ENCODE measurements around the gene TRAF3IP1. TPM values are rescaled to one million over a fixed set of nuclear protein-coding genes. Genes with fewer than 3 reads are reported as not detected.
"Not testable (repeated sequence)": the region's sequence is repeated elsewhere in the genome, so short reads cannot be mapped to it uniquely, and the experiment has no call there.

The TRAF3IP1 gene
- total and polyA plus RNA-seq, 2 donors: 9.6 to 13.6 TPM

DNA sequence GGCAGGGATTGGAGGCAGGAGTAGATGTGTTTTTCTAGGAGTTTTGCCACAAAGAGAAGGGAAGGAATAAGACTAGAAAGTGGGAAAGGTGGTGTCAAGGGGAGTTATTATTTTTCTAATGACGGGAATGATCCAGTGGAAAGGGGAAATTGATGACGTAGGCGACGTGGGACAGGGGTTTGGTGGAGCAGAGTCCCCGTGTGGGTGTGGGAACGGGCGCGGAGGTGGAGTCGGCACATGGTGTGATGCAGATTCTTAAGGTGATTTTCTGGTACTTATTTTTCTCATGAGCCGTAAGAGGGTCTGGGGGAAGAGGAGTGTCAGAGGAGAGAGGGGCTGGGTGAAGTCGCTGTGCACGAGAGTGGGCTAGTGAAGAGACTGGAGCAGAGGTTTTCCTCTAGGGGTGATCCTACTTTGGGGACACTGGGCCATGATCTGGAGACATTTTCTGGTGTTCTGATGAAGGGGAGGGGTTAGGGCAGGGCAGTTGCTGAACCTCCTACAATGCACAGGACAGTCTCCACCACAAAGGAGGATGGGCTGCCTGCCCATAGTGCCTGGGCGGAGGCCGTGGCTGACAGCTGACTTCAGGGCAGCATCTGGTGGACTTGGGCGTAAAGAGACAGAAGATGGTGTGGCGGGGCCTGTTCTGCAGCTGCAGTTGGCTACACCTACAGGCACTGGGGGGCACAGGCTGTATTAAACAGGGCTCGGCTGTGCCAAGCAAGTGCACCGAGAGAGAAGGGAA, 30.0 kb downstream of the TRAF3IP1 start:
- H3K27ac ChIP-seq (ENCODE audit: low read depth): no peak overlapping the region
- no peak for DNase-seq (ENCODE audit: extremely low spot score)
- H3K36me3 ChIP-seq (ENCODE audit: insufficient read depth): peaks cover 5% of the 10 kb centered on the region
- H3K4me1 ChIP-seq (ENCODE audit: insufficient read depth): no peaks in the 10 kb centered on the region
- no peak overlapping the region for H3K4me3 ChIP-seq (ENCODE audit: low read depth, low read length)
- WGBS: 94% methylated on average over 18 of the region's 18 CpGs

DNA sequence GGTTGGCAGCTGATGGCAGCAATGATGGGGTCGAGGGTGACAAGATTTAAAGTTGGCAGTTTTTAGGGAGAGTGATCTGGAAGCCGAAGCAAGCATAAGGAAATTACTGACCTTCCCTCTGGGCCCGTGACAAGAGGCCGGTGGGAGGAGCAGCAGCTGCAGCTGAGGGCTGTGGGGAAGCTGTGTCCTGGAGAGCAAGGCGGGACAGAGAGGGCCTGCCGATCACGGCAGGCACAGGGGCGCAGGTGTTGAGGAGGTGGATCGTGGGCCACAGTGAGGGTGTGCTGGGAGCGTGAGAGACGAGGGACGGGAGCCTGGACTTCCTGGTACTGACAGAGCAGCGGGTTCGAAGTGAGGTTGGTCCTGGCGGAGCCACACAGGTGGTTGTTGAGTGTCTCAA, 31.0 kb downstream of the TRAF3IP1 start:
- no peak overlapping the region for H3K4me3 ChIP-seq (ENCODE audit: low read depth, low read length)
- peaks cover 5% of the 10 kb centered on the region for H3K36me3 ChIP-seq (ENCODE audit: insufficient read depth)
- no peaks in the 10 kb centered on the region for H3K4me1 ChIP-seq (ENCODE audit: insufficient read depth)
- DNase-seq (ENCODE audit: extremely low spot score): no peak
- 84% methylated on average over 15 of the region's 15 CpGs for WGBS
- H3K27ac ChIP-seq (ENCODE audit: low read depth): no peak overlapping the region

DNA sequence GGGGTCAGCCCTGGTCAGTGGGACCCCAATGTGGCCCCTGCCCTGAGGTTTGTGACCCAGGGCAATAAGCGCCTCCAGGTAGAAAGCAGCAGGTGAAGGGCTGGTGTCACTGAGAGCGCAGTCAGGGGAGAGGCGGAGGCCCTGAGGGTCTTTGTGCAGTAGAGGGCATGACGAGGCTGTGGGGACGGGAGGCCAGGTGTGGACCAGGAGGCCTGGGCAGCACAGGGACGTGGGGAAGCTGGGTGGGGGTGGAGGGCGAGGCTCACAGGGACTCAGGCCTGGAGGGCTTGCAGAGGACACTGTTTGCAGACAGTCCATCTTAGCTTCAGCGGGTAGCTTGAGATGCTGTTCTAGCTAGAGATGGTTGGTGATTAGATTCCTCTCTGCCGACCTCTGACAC, 32.0 kb downstream of the TRAF3IP1 start:
- Histone ChIP-seq H3K4me3 (ENCODE audit: low read depth, low read length) (no peak overlapping the region), H3K36me3 (ENCODE audit: insufficient read depth) (peaks cover 3% of the 10 kb centered on the region)
- 92% methylated on average over 9 of the region's 9 CpGs for WGBS

DNA sequence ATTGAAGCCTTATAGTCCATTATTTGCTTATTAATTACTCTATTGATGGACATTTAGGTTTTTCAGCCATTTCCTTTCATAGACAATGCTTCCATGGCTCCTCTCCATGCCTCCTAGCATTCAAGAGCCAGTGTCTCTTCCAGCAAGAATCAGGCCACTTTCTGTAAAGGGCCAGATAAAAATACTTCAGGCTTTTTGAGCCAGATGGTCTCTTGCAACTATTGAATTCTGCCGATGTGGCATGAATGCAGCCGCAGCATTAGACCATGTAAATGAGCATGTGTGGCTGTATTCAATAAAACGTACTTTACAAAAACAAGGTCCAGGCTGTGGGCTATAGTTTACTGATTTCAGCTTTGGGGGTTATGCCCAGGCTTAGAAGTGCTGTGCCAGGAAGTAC, 38.5 kb downstream of the TRAF3IP1 start:
- 93% methylated on average over 3 of the region's 3 CpGs for WGBS
- DNase-seq (ENCODE audit: extremely low spot score): no peak
- Histone ChIP-seq H3K27ac (ENCODE audit: low read depth) (no peak overlapping the region), H3K36me3 (ENCODE audit: insufficient read depth) (peaks cover 4% of the 10 kb centered on the region), H3K4me1 (ENCODE audit: insufficient read depth) (no peaks in the 10 kb centered on the region), H3K4me3 (ENCODE audit: low read depth, low read length) (no peak overlapping the region)

More for the DNA sequence above, 32.0 kb downstream of the TRAF3IP1 start:
- DNase-seq (ENCODE audit: extremely low spot score): no peak
- H3K4me1 ChIP-seq (ENCODE audit: insufficient read depth): no peaks in the 10 kb centered on the region
- no peak overlapping the region for H3K27ac ChIP-seq (ENCODE audit: low read depth)

DNA sequence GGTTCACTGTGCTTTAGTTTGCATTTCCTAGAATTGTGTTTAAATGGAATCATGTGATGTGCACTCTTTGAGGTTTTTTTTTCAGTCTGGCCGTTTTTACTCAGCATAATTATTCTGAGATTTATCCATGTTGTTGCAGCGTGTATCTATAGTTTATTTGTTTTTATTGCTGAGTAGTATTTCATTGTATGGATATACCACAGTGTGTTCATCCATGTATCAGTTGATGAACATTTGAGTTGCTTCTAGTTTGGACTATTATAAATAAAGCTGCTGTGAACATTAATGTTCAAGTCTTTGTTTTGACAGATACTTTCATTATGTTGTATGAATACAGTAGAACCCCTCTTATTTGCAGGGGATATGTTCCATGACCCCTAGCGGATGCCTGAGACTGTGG, 39.1 kb downstream of the TRAF3IP1 start:
- no peaks in the 10 kb centered on the region for H3K4me1 ChIP-seq (ENCODE audit: insufficient read depth)
- no peak for DNase-seq (ENCODE audit: extremely low spot score)
- no peak overlapping the region for H3K4me3 ChIP-seq (ENCODE audit: low read depth, low read length)
- WGBS: 96% methylated on average over 3 of the region's 3 CpGs
- H3K36me3 ChIP-seq (ENCODE audit: insufficient read depth): peaks cover 4% of the 10 kb centered on the region
- H3K27ac ChIP-seq (ENCODE audit: low read depth): no peak overlapping the region

DNA sequence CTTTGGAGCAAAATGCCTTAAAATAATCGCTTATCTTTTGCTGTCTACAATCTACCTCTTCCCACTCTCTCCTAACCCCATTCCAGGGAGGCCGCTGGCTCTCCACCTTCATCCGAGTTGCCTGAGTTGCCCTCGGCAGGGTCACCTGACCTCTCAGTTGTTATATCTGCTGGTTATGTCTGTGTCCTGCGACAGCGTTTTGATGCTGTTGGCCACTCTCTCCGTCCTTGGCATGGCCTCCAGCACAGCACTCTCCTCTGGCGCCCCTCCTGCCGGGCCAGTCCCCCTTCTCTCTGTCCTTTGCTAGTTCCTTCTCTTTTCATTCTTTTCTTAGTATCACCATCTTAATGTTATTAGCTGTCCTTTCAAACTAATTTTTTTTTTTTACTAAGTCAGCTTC, 41.6 kb downstream of the TRAF3IP1 start:
- H3K4me3 ChIP-seq (ENCODE audit: low read depth, low read length): no peak overlapping the region
- no peak for DNase-seq (ENCODE audit: extremely low spot score)
- H3K36me3 ChIP-seq (ENCODE audit: insufficient read depth): peaks cover 4% of the 10 kb centered on the region
- WGBS: 86% methylated on average over 9 of the region's 9 CpGs
- no peaks in the 10 kb centered on the region for H3K4me1 ChIP-seq (ENCODE audit: insufficient read depth)
- no peak overlapping the region for H3K27ac ChIP-seq (ENCODE audit: low read depth)

DNA sequence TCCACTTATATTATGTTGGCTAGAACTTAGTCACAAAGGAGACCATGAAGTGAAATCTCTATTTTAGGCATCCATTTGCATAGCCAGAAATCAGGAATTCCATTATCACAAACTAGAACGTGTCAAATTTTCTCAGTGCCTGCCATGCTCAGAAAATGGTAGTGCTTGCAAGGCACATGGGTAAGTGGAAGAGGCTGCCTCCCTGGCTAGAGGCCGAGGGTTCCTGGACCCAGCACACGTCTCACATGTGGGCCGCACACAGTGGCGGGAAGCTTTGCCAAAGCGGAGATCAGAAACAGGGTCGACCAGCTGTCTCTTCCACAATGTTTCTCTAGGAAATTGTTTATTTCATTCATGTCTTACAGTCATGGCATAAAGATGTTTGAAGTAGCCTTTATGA, 42.3 kb downstream of the TRAF3IP1 start:
- Histone ChIP-seq H3K36me3 (ENCODE audit: insufficient read depth) (peaks cover 4% of the 10 kb centered on the region), H3K27ac (ENCODE audit: low read depth) (no peak overlapping the region), H3K4me3 (ENCODE audit: low read depth, low read length) (no peak overlapping the region), H3K4me1 (ENCODE audit: insufficient read depth) (no peaks in the 10 kb centered on the region)
- WGBS: 52% methylated on average over 7 of the region's 7 CpGs
- DNase-seq (ENCODE audit: extremely low spot score): no peak

DNA sequence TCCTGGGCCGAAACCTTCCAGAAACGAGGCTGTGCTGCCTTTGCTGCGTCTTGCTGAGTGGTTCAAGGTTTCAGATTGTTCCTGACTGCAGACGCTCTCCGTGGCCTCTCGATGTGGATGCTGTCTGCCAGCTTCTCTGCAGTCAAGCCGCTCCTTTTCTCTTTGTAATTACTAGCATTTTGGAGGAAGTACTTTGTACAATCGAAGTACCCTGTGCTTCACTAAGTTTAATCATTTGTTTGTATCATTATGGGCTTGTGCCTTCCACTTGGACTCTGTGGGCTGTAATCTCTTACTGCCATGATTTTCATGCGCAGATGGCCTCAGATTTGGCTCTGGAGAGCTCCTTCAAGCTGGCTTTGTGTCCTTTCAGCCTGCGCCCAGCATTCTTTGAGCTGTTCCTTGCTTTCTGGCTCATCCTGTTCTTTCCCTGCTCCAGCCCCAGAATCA, 49.3 kb downstream of the TRAF3IP1 start:
- WGBS: 71% methylated on average over 10 of the region's 10 CpGs
- H3K4me3 ChIP-seq (ENCODE audit: low read depth, low read length): no peak overlapping the region
- no peaks in the 10 kb centered on the region for H3K4me1 ChIP-seq (ENCODE audit: insufficient read depth)
- no peak overlapping the region for H3K27ac ChIP-seq (ENCODE audit: low read depth)
- no peak for DNase-seq (ENCODE audit: extremely low spot score)
- H3K36me3 ChIP-seq (ENCODE audit: insufficient read depth): no peaks in the 10 kb centered on the region

DNA sequence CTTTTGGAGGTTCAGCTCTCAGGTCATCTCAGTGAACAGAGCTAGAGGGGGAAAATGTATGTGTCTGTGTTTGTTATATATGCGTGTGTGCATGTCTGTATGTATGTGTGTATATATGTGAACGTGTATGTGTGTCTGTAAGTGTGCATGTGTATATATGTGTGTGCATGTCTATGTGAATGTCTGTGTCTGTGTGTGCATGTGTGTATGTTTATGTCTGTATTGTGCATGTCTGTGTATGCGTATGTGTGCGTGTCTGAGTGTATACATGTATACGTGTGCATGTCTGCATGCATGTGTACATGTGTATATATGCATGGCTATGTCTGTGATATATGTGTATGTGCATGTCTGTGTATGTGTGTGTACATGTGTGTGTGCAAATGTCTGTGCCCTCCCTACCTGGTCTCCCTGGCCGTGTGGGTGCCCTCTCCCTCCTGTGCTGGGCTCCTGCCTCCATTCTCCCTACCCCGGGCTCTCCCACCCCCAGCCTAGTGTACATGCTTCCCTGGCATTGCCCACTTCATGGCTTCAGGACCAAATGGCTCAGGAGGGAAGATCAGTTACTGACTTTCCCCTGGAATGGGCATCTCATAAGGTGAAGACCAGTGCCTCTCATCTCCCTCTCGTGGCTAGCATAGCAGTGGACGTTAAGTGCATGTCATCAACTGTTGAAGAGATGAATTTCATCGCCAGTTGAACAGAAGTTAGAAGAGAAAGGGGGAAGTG, 49.9 kb downstream of the TRAF3IP1 start:
- H3K27ac ChIP-seq (ENCODE audit: low read depth): no peak overlapping the region

DNA sequence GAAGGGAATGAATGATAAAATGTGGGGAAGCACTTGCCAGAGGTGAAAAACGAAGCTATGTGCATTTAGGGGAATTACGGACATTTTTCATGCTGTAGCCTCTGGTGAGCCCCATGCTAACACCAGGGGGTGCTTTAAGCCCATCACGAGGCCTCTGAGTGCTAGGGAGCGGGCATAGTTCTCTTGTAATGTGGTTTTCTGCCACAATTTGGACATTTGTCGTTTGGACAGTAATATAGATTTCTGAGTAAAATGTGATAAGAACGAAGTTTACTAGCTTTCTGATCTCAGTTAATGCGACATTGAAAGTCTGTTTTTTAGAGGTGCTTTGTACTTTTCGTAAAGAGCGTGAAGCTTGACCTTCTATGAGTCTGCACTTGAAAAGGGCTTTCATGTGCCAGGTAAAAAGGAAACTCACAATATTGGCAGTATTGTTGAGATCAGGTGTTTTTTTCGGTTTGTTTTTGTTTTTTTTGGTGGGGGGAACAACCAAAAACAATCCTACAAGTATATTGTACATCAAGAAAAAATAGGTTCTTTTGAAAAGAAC, 50.6 kb downstream of the TRAF3IP1 start:
- peak; percentile 42 for DNase-seq (ENCODE audit: extremely low spot score)
- no peak overlapping the region for H3K27ac ChIP-seq (ENCODE audit: low read depth)
- whole genome bisulfite sequencing: 28% methylated on average over 10 of the region's 10 CpGs
- no peaks in the 10 kb centered on the region for H3K36me3 ChIP-seq (ENCODE audit: insufficient read depth)
- no peak overlapping the region for H3K4me3 ChIP-seq (ENCODE audit: low read depth, low read length)
- no peaks in the 10 kb centered on the region for H3K4me1 ChIP-seq (ENCODE audit: insufficient read depth)

More for the DNA sequence above, 49.9 kb downstream of the TRAF3IP1 start:
- 87% methylated on average over 10 of the region's 10 CpGs for WGBS
- H3K36me3 ChIP-seq (ENCODE audit: insufficient read depth): no peaks in the 10 kb centered on the region
- no peak for DNase-seq (ENCODE audit: extremely low spot score)
- H3K4me1 ChIP-seq (ENCODE audit: insufficient read depth): no peaks in the 10 kb centered on the region
- no peak overlapping the region for H3K4me3 ChIP-seq (ENCODE audit: low read depth, low read length)

DNA sequence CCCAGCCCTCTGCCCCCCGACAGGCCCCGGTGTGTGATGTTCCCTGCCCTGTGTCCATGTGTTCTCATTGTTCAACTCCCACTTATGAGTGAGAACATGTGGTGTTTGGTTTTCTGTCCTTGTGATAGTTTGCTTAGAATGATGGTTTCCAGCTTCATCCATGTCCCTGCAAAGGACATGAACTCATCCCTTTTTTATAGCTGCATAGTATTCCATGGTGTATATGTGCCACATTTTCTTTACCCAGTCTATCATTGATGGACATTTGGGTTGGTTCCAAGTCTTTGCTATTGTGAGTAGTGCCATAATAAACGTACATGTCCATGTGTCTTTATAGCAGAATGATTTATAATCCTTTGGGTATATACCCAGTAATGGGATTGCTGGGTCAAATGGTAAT, 52.0 kb downstream of the TRAF3IP1 start:
- H3K4me1 ChIP-seq (ENCODE audit: insufficient read depth); H3K36me3 ChIP-seq (ENCODE audit: insufficient read depth); DNase-seq (ENCODE audit: extremely low spot score); H3K27ac ChIP-seq (ENCODE audit: low read depth); H3K4me3 ChIP-seq (ENCODE audit: low read depth, low read length): not testable (repeated sequence)
- over 99% methylated on average over 3 of the region's 3 CpGs for WGBS

DNA sequence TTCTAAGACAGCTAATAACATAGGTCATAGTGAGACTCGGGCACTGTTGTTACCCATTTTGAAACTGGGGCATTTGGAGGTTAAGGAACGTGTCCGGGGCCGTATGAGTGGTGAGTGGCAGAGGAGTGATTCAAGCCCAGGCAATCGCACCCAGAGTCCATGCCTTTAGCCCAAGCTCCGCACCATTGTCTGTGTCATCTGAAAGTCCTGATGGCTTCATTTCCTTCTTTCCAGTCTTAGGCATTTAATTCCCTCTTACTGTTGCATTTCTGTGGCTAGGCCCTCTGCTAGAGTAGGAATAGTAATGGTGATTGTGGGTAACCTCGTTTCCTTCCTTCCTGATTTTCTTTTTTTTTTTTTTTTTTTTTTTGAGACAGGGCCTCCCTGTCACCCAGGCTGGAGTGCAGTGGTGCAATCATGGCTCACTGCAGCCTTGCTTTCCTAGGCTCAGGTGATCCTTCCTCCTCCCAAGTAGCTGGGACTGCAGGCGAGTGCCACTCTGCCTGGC, 56.6 kb downstream of the TRAF3IP1 start:
- Histone ChIP-seq H3K4me1 (ENCODE audit: insufficient read depth) (no peaks in the 10 kb centered on the region), H3K27ac (ENCODE audit: low read depth) (no peak overlapping the region), H3K36me3 (ENCODE audit: insufficient read depth) (no peaks in the 10 kb centered on the region), H3K4me3 (ENCODE audit: low read depth, low read length) (no peak overlapping the region)
- 89% methylated on average over 8 of the region's 8 CpGs for WGBS
- no peak for DNase-seq (ENCODE audit: extremely low spot score)

DNA sequence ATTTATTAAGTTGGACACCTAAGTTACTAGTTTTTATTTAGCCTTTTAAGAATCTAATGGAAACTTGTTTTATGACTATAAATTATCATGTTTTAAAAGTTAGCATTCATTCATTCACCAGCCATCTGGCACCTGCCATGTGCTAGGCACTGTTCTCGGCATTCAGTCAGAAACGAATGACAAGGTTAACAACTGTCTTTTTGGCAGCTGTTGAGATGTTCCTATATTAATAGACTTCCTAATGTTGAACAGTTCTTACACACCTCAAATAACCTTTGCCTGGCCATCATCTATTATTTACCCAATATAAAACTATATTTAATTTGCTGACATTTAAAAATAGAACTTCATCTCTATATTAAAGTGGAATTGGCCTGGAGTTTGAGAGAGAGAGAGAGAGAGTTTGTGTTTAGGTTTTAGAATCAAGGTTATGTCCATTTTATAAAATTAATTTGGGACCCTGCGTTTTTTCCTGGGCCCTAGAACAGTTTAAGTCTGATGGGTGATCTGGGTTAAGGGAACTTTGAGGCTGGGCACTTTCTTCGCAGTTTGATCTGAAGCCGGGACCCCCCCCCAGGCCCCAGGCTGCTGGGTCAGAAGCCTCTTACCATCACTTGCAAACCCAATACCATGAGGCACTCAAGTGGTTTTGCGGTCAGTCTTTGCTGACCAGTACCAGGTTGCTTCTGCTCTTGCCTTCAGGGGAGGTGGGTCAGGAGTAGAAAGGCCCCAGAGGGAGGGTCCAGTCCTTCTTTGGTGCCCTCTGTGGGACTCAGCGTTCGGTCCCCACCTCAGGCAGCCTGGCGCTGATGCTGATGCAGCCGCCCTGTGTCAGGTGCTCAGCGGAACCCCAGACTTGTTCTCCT, 58.1 kb downstream of the TRAF3IP1 start:
- no peak for DNase-seq (ENCODE audit: extremely low spot score)
- Histone ChIP-seq H3K4me1 (ENCODE audit: insufficient read depth) (no peaks in the 10 kb centered on the region), H3K27ac (ENCODE audit: low read depth) (no peak overlapping the region), H3K4me3 (ENCODE audit: low read depth, low read length) (no peak overlapping the region), H3K36me3 (ENCODE audit: insufficient read depth) (no peaks in the 10 kb centered on the region)
- 93% methylated on average over 11 of the region's 11 CpGs for WGBS

All from urinary bladder (tissue), 4 donors.